ENCODE results near the gene PPARGC1A. TPM values are rescaled to one million over a fixed set of nuclear protein-coding genes. Genes with fewer than 3 reads are reported as not detected.

Gene PPARGC1A
- total and polyA plus RNA-seq, 3 experiments from 2014 or later, result not detected

GRCh38 chr4:23745377-23745776, 144.5 kb downstream of the PPARGC1A start:
- Histone ChIP-seq H3K9me3 (ENCODE audit: low read length) (no peaks in the 10 kb centered on the region), H3K27me3 (ENCODE audit: insufficient read depth, low read length, poor library complexity, severe bottlenecking) (no peaks in the 10 kb centered on the region), H3K4me1 (ENCODE audit: insufficient read depth, low read length) (no peaks in the 10 kb centered on the region), H3K4me3 (ENCODE audit: low read length) (no peak overlapping the region), H3K27ac (ENCODE audit: low read depth, low read length) (no peak overlapping the region), H3K36me3 (ENCODE audit: insufficient read depth, low read length) (no peaks in the 10 kb centered on the region)
- CTCF ChIA-PET, result no interaction called here
- Mint-ChIP-seq H3K9me3 (peaks cover 0 to 10% (median 3%) of the 10 kb centered on the region in 5 donors), H3K4me1 (no peaks in the 10 kb centered on the region), H3K27ac (no peak overlapping the region), H3K4me3 (no peak overlapping the region), H3K27me3 (peaks cover 0 to 2% of the 10 kb centered on the region in 2 donors), H3K36me3 (no peaks in the 10 kb centered on the region)
- DNase-seq, result no peak
- POLR2A ChIA-PET, result no interaction called here

Data from CD8-positive, alpha-beta memory T cell (primary cell).